GM19452 (cell line): ENCODE measurements around the gene NR2C2.

ENCODE experiments used
- ATAC-seq: cut with Tn5 transposase; IDR thresholded peaks from one replicate; pipeline ENCODE4 v1.9.1; 2021; ENCODE audit not compliant: unreplicated experiment

NR2C2 gene

GRCh38 chr3:15097891-15098290, 150.5 kb downstream of the NR2C2 start:
- ATAC-seq: no peak
